GM18870 (cell line): ENCODE measurements around the gene CHMP4B.

Source experiments
- ATAC-seq: cut with Tn5 transposase; IDR thresholded peaks from one replicate; pipeline ENCODE4 v1.9.1; 2021; ENCODE audit warnings: moderate library complexity; ENCODE audit not compliant: unreplicated experiment

CHMP4B gene

DNA sequence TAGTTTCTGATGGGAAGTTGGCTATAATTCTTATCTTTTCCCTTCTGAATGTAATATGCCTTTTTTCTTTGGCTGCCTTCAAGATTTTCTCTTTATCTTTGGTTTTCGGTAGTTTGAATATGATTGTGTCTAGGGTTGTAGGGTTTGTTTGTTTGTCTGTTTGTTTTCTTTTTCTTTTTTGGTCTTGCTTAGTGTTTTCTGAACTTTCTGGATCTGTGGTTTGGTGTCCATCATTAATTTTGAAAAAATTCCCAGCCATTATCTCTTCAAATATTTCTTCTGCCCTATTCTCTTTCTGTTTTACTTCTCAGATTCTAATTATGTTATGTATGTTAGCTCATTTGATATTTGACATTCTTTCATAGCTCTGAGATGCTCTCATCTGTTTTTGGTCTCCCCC, 79.4 kb downstream of the CHMP4B start:
- ATAC-seq: no peak

GRCh38 chr20:33893314-33893713, 82.2 kb downstream of the CHMP4B start:
- ATAC-seq: no peak

- no peak for ATAC-seq
Measured at GRCh38 chr20:33894798-33895197, 83.7 kb downstream of the CHMP4B start.

DNA sequence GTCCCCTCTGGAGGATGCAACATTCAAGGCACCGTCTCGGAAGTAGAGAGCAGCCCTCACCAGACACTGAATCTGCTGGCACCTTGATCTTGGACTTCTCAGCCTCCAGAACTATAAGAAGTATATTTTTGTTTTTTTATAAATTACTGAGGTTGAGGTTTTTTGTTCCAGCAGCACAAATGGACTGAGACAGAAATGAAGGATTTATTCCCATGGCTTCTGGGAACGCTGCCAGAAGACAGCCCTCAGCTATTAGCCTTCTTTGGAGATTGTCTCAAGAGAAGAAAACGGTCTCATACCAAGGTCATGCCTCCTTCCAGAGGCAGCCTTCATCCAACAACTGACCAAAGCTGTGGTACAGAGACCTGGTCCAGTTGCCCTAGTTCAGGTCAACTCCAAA, 85.4 kb downstream of the CHMP4B start:
- ATAC-seq: no peak

DNA sequence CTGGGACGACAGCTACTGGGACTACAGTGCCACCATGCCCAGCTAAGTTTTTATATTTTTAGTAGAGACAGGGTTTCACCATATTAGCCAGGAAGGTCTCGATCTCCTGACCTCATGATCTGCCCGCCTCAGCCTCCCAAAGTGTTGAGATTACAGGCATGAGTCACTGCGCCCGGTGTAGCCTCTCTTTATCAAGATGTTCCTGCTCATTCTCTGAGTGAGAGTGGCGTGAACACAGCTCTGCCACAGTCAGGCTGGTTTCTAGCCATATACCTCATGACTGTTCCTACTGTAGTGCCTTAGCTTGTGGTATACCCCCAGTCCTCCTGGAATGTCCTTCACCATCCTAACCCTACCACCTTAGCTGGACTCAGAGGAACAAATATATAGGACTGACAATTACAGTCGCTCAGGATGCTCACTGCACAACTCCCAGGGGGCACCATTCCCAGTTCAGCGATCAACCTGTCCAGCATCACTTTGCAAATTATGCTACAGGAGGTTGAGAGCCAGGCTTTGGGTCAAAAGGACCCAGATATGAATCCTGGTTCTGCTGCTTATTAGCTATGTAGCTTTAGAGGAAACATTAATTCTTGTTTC, 86.3 kb downstream of the CHMP4B start:
- ATAC-seq: no peak

- ATAC-seq: no peak
Measured at GRCh38 chr20:33899106-33899505, 88.0 kb downstream of the CHMP4B start.

- ATAC-seq: no peak
Measured at GRCh38 chr20:33900521-33901131, 89.5 kb downstream of the CHMP4B start.

DNA sequence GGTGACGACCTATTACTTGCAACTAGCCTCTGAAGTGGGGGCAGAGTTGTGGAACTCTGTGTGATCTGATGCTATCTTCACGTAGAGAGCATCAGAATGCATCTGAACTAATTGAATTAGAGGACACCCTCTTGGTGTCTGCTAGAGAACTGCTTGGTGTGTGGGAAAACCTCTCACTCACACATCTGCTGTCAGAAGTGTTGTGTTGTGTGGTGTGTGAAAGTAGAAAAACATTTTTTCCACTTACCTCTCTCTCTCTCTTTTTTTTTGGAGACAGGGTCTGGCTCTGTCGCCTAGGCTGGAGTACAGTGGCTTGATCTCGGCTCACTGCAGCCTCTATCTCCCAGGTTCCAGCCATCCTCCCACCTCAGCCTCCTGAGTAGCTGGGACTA, 90.0 kb downstream of the CHMP4B start:
- ATAC-seq: no peak

DNA sequence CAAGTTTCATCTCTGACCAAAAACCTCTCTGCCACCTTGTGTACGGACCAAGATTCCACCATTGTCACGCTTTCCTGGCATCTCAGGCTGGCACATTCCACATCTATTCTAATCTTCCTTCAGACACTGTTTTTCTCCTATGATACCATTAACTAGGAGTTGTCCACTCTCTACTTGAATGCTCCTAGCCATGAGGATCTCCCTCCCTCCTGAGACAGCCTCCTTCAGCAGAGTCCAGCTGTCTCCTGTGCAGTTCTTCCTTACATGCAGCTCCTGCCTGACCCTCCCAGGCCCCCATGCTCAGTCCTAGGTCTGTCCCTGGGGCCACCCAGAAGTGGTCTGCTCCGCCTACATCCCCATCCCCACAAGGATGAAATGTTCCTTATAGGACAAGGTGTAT, 90.9 kb downstream of the CHMP4B start:
- ATAC-seq: no peak
